ENCODE data around the gene SNX6. TPM values are rescaled to one million over a fixed set of nuclear protein-coding genes. Genes with fewer than 3 reads are reported as not detected.
"Not testable (repeated sequence)": the region's sequence is repeated elsewhere in the genome, so short reads cannot be mapped to it uniquely, and the experiment has no call there.

Gene SNX6
- total and polyA plus RNA-seq, 2 experiments from 2014 or later, result 110 to 157 TPM

GRCh38 chr14:34655959-34656358 is 26.0 kb upstream of the SNX6 start:
- Histone ChIP-seq H2AFZ (no peak overlapping the region), H3K79me2 (replicated peaks; ENCODE audit: insufficient read depth) (no peaks in the 10 kb centered on the region), H3K27me3 (ENCODE audit: insufficient read depth) (no peaks in the 10 kb centered on the region), H3F3A (replicated peaks; ENCODE audit: low read depth) (no peaks in the 10 kb centered on the region), H3K9me2 (ENCODE audit: insufficient read depth) (no peaks in the 10 kb centered on the region; the same call in 1 of the 2 replicates), H3K4me2 (no peak overlapping the region), H3K36me3 (ENCODE audit: insufficient read depth) (no peaks in the 10 kb centered on the region), H4K20me1 (replicated peaks; ENCODE audit: insufficient read depth) (no peaks in the 10 kb centered on the region), H3K4me3 (no peak overlapping the region), H3K27ac (ENCODE audit: low read depth) (no peak overlapping the region), H3K4me1 (ENCODE audit: insufficient read depth) (no peaks in the 10 kb centered on the region)
- H3K27ac Mint-ChIP-seq, result no peak overlapping the region
- ATAC-seq, result no peak
- H3K4me3 Mint-ChIP-seq, result no peak overlapping the region
- no peaks in the 10 kb centered on the region for H3K27me3 Mint-ChIP-seq (ENCODE audit: insufficient read depth, low read depth, poor library complexity)
- no peaks in the 10 kb centered on the region for H3K4me1 Mint-ChIP-seq
- no peaks in the 10 kb centered on the region for H3K9me3 Mint-ChIP-seq
- no peaks in the 10 kb centered on the region for H3K36me3 Mint-ChIP-seq (ENCODE audit: low read depth)
- DNase-seq (ENCODE audit: low spot score), result no peak
- TF ChIP-seq POLR2AphosphoS5 (IDR thresholded peaks at IDR 0.05; ENCODE audit: low read depth) (no peak), CTCF (conservative IDR thresholded peaks at IDR 0.05; ENCODE audit: low read depth in 2 of 2) (no peak), ETS1 (IDR thresholded peaks at IDR 0.05) (no peak), EZH2phosphoT487 (IDR thresholded peaks at IDR 0.05; ENCODE audit: unreplicated experiment) (no peak), ZNF114 (CRISPR knock-in tag; IDR thresholded peaks at IDR 0.05) (no peak), JUNB (IDR thresholded peaks at IDR 0.05; ENCODE audit: unreplicated experiment) (no peak), EZH2 (IDR thresholded peaks at IDR 0.05; ENCODE audit: low read depth, unreplicated experiment) (no peak), NANOG (IDR thresholded peaks at IDR 0.05; ENCODE audit: borderline replicate concordance) (no peak), CREB1 (CRISPR knock-in tag; IDR thresholded peaks at IDR 0.05; ENCODE audit: low read depth) (no peak), ZNF462 (CRISPR knock-in tag; IDR thresholded peaks at IDR 0.05) (no peak), REST (IDR thresholded peaks at IDR 0.05; ENCODE audit: unreplicated experiment) (no peak)

GRCh38 chr14:34653073-34653472 is 23.1 kb upstream of the SNX6 start:
- H3K9me2 ChIP-seq (ENCODE audit: insufficient read depth); H3K36me3 Mint-ChIP-seq (ENCODE audit: low read depth); H3K36me3 ChIP-seq (ENCODE audit: insufficient read depth); H3K79me2 ChIP-seq (replicated peaks; ENCODE audit: insufficient read depth); H3K27me3 Mint-ChIP-seq (ENCODE audit: insufficient read depth, low read depth, poor library complexity); H3K4me2 ChIP-seq; H3K9me3 Mint-ChIP-seq; H3K27ac ChIP-seq (ENCODE audit: low read depth); H3K4me1 ChIP-seq (ENCODE audit: insufficient read depth); H3F3A ChIP-seq (replicated peaks; ENCODE audit: low read depth); H3K4me3 Mint-ChIP-seq; ATAC-seq; DNase-seq (ENCODE audit: low spot score); H3K4me3 ChIP-seq; H2AFZ ChIP-seq; H3K27ac Mint-ChIP-seq; H3K27me3 ChIP-seq (ENCODE audit: insufficient read depth); H4K20me1 ChIP-seq (replicated peaks; ENCODE audit: insufficient read depth); H3K4me1 Mint-ChIP-seq: not testable (repeated sequence)
